CD1c-positive myeloid dendritic cell (primary cell): Measurements from ENCODE around the gene SETBP1.

Source experiments
- DNase-seq: peaks from one replicate; pipeline ENCODE4 v3.0.0-alpha.2; 2016; ENCODE audit errors: extremely low spot score

The SETBP1 gene

GRCh38 chr18:44759925-44760342 is 79.2 kb downstream of the SETBP1 start:
- peak; percentile 51 for DNase-seq

GRCh38 chr18:44761812-44762211 is 81.1 kb downstream of the SETBP1 start:
- DNase-seq: no peak

- DNase-seq: no peak
These were observed 82.6 kb downstream of the SETBP1 start for GRCh38 chr18:44763327-44763726.

- no peak for DNase-seq
These were observed 84.2 kb downstream of the SETBP1 start for GRCh38 chr18:44764863-44765262.

- DNase-seq: no peak
These were observed 84.8 kb downstream of the SETBP1 start for GRCh38 chr18:44765456-44765855.

- DNase-seq: peak; percentile 15
These were observed 85.8 kb downstream of the SETBP1 start for GRCh38 chr18:44766450-44766849.

- DNase-seq: no peak
These were observed 87.1 kb downstream of the SETBP1 start for GRCh38 chr18:44767807-44768206.

GRCh38 chr18:44770641-44771040 is 90.0 kb downstream of the SETBP1 start:
- no peak for DNase-seq

GRCh38 chr18:44771572-44771955 is 90.9 kb downstream of the SETBP1 start:
- DNase-seq: no peak

- DNase-seq: peak; percentile 36
These were observed 91.5 kb downstream of the SETBP1 start for GRCh38 chr18:44771956-44772917.

GRCh38 chr18:44773640-44774155 is 93.0 kb downstream of the SETBP1 start:
- DNase-seq: no peak

- DNase-seq: no peak
These were observed 93.5 kb downstream of the SETBP1 start for GRCh38 chr18:44774191-44774590.

- DNase-seq: no peak
These were observed 96.9 kb downstream of the SETBP1 start for GRCh38 chr18:44777457-44778192.

GRCh38 chr18:44778788-44779187 is 98.1 kb downstream of the SETBP1 start:
- no peak for DNase-seq

- no peak for DNase-seq
These were observed 99.1 kb downstream of the SETBP1 start for GRCh38 chr18:44779753-44780292.

- no peak for DNase-seq
These were observed 101.2 kb downstream of the SETBP1 start for GRCh38 chr18:44781886-44782285.

GRCh38 chr18:44782617-44783016 is 101.9 kb downstream of the SETBP1 start:
- no peak for DNase-seq

GRCh38 chr18:44783371-44783770 is 102.7 kb downstream of the SETBP1 start:
- no peak for DNase-seq

GRCh38 chr18:44786257-44786656 is 105.6 kb downstream of the SETBP1 start:
- DNase-seq: no peak

- no peak for DNase-seq
These were observed 106.0 kb downstream of the SETBP1 start for GRCh38 chr18:44786688-44787087.

- no peak for DNase-seq
These were observed 107.6 kb downstream of the SETBP1 start for GRCh38 chr18:44788334-44788733.

GRCh38 chr18:44789710-44790109 is 109.0 kb downstream of the SETBP1 start:
- DNase-seq: peak; percentile 54
